Fibroblast of skin of right quadriceps (primary cell): Measurements from ENCODE around the gene MAP1S.
A peak's percentile ranks its signal among the peaks of the same experiment; 100 is the strongest.

Experiments
- DNase-seq: peaks from one replicate; pipeline ENCODE4 v3.0.0-alpha.2; 2013

Gene MAP1S

DNA sequence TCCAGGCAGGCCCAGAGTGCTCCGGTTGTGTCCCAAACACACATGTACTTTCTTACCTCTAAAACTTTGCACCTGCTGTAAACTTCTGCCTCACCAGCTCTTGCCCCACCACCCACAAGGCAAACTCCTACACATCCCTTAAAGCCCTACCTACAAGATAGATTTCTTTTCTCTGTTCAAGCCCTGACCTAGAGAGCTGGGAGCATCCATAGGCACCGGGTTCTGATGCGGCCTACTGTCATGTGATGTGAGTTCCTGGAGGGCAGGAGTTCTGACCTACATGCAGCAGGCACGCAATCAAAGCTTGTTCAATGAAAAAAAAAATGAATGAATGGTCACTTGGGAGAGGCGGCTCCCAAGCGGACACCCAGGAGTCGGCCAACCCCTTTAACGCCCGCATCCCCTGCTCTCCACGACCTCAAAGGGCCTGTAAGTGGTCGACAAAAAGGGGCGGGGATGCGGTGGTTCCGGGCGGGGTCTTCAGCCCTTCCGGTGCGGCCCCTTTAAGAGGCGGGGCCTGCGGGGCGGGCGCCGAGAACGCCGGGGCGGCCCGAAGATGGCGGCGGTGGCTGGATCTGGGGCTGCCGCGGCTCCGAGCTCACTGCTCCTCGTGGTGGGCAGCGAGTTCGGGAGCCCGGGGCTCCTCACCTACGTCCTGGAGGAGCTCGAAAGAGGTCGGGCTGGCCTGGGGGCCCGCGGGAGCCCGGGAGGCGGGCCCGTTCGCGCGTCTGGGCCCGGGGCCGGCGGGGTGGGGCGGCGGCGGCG is at the start of gene MAP1S:
TSS of gene MAP1S (plus strand) at position 534 of the 765 bp plus-strand sequence. CDS start at position 557, 23 bp downstream.
- peak; percentile 40 for DNase-seq

- no peak for DNase-seq
Measured at GRCh38 chr19:17671906-17672305, 47.4 kb upstream of the MAP1S start.

DNA sequence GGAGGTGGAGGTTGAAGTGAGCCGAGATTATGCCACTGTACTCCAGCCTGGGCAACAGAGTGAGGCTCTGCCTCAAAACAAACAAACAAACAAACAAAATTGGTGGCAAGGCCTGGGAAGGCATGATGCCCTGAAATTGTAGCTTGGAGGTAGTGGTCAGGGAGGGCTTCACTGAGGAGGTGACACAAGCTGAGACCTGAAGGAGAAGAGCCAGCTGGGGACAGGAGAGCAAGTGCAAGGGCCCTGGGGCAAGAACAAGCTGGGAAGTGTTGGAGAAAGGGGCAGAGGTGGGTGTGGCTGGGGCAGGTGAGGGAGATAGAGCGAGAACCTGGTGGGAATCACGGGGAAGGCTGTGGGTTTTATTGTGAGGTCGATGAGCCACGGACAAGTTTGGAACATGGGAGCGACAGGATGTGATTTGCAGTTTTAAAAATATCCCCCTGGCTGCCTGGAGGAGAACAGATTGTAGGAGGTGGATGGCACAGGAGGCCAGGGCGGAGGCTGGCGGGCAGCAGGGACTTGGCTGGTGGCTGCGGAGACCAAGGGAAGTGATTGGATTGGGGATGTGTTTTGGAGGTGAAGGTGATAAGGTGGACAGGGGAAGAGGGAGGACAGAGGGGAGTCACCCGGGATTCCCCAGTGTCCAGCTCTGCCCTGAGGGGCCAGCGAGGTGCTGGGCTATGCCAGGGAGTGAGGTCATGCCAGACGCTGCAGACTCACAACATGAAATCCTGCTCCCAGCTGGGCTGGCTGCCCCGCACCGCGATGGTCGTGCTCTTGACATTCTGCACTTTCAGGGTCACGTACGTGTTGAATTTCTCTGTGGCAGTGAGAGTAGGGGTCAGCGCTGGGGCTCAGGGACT is 45.1 kb upstream of the MAP1S start:
- DNase-seq: no peak

- no peak for DNase-seq
Measured at GRCh38 chr19:17676295-17676694, 43.0 kb upstream of the MAP1S start.

DNA sequence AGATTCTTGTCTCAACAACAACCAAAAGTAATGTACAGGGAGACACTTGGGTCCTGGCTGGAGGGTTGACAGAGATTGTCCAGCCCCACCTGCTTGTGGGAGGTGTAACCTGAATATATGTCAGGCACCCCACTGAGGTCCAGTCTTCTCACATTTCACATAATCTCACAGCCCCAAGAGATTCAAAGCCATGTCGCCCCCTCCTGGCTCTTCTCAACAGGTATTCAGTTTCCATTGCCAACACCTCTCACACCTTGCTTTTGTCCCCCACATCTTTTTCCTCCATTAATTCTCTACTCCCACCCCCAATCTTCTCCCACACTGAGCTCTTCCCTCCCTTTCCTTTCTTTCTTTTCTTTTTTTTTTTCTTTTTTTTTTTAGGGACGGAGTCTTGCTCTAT is 42.3 kb upstream of the MAP1S start:
- no peak for DNase-seq

DNA sequence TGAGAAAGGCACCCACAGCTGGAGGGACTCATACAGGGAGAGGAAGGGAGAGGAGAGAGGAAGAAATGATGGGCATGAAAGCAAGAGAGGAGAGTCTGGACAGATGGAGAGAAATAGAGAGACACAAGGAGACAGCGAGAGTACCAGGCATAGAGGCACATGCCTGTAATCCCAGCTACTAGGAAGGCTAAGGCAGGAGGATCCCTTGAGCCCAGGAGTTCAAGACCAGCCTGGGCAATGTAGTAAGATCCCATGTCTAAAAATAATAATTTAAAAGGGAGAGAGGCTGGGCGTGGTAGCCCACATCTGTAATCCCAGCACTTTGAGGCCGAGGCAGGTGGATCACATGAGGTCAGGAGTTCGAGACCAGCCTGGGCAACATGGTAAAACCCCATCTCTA is 40.4 kb upstream of the MAP1S start:
- DNase-seq: no peak

DNA sequence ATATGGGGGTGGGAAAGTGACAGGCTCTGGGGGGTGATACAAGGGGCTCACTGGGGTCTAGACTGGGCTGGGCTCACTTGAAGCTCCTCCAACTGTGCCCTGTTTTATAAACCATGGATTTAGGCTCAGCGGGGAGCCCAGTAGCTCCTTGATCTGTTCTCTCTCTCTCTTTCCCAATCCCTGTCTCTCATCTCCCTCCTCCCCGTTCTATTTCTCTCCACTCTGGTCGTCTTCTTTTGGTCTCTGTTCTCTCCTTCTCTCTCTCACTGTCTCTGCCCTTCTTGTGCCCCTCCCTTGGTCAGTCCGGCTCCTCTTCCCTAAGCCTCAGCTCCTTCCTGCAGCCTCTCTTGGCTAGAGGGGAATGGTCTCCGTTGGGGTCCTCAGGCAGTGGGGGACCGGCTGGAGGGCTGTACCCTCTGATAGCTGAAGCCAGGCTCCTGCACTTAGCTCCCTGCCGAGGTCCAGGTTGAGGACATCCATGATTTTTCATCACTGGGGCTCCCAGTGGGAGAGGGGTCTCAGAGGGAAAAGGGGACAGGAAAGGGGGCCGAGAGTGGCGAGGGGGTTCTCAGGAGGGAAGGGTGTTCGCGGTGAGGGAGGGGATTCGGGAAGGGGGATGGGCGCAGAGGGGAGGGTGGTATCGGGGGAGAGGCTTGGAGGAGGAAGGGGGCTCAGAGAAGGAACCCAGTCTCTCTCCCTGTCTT is 39.6 kb upstream of the MAP1S start:
- no peak for DNase-seq

GRCh38 chr19:17680230-17680722 is 39.0 kb upstream of the MAP1S start:
- peak; percentile 41 for DNase-seq

DNA sequence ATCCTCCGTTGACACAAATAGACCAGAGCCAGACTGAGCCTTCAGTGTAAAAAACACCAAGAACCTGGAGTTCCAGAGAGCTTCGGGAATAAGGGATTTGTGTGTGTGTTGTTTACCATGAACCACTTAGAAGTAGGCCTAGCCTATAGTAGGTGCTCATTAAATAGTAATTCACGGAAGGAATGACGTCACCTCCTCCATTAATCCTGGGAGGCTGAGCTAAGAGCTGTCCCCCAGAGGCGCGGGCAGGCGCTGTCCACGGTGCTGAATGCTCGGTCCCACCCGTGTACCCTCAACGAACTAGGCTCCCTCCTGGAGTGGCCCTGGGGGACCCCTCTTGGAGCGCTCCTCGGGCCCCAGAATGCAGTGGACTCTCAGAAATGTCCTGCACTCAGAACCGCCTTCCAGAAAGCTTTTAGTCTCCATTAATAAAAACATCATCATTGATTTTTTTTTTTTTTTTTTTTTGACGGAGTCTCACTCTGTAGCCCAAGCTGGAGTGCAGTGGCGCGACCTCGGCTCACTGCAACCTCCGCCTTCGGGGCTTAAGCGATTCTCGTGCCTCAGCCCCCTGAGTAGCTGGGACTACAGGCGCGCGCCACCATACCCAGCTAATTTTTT is 37.7 kb upstream of the MAP1S start:
- DNase-seq: peak; percentile 42

DNA sequence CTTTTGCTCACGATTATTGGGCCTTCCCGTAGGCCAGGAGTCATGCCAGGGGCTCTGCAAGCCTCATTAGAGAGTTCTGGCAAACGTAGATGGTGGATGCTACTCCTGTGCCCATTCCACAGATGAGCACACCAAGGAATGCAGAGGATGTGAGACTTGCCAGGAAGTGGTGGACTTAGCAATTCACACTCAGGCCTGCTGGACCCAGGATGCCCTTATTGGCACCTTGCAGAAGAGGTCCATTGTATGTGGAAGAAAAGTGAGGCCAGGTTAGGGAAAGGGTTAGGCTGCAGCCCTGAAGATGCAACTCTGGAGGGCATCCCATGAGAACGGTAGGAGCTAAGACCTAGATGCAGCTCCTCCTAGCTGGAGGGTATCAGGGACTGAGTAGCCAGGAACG is 37.0 kb upstream of the MAP1S start:
- no peak for DNase-seq

GRCh38 chr19:17683078-17683477 is 36.2 kb upstream of the MAP1S start:
- no peak for DNase-seq

- no peak for DNase-seq
Measured at GRCh38 chr19:17684256-17684655, 35.0 kb upstream of the MAP1S start.

GRCh38 chr19:17685451-17686022 is 33.7 kb upstream of the MAP1S start:
- no peak for DNase-seq

DNA sequence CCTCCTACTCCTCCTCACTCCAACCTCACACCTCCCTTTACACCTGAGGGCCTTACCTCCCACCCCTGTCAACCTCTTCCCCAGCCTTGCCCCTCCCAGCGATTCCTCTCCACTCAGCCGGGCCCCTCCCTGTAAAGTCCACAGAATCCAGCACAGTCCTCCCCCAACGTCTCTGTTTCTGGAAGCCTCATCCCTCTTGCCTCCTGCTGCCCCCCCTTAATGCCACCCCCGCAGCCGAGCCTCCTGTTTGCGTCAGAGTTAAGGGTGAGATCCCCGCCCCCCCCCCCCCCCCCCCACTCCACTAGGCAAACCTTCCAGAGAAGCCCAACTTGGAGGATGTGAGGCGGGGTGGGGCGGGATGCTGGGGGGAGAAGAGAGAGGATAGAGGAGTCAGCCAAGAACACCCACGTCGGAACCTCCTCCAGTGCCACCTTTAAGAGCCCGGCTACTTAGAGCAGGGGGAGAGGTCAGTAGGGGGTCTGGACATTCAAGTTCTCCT is 33.2 kb upstream of the MAP1S start:
- DNase-seq: peak; percentile 31

DNA sequence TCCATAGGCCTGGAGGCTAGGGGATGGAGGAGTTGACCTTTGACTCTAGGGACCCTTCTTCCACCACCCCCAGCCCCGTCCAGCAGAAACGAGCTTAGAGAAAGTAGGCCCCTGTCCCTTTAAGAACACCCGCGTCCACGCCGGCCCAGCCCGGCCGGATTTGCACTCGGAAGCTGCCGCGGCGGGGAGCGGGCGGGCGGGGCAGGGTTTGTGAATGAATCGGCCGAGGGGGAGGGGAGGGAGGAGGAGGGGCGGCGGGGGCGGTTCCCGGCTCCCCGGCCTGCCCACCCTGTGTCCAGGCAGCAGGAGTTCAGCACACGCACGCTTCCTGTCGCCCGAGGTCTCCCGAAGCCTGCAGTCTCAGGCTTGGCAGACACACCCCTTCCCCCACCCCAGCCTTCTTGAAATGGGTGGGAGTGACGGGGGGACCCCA is 32.7 kb upstream of the MAP1S start:
- peak; percentile 17 for DNase-seq

- no peak for DNase-seq
Measured at GRCh38 chr19:17687141-17687856, 32.0 kb upstream of the MAP1S start.

DNA sequence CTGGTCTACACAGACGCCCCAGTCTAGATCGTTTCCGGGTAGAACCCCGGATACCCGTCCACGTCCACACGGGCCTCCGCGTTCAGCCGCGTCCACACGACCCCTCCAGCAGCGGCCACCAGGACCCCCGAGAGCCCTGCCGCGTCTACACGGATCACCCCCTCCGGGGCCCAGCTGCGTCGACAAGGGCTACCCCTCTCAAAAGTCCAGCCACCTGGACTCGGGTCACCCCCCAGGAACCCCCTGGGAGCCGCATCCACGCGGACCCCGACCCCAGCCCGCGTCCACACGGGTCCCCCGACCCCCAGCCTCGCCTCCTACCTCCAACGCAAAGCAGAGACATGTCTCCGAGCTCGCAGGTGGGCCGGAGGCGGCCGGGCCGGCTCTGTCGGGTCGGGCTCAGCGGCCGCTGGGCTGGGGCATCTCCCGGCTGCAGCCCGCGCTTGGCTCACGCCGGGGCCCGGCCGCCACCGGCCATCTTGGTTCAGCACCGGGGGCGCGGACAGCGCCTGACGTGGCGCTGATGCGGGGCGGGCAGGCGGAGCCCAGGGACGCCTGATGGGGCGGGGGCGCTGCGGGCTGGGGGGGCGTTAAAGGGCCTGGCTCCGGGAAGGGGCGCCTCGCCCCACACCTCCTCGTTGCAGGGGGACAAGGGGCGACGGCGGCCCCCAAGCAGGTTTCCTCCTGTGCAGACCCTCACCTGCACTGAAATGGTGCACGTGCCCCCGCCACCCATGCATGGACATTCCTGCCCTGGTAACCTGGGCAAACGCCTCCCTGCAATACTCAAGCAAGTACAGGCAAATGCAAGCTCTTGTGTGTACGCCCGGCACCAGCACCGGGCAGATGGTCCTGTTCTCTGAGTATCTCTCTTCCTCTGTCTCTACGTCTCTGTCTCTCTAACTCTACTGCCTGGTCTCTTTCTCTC is 31.2 kb upstream of the MAP1S start, which contains the start of gene UNC13A:
TSS of gene UNC13A (minus strand) at position 498 of the 928 bp plus-strand sequence. CDS start at position 343, 155 bp downstream.
- DNase-seq: peak; percentile 25

DNA sequence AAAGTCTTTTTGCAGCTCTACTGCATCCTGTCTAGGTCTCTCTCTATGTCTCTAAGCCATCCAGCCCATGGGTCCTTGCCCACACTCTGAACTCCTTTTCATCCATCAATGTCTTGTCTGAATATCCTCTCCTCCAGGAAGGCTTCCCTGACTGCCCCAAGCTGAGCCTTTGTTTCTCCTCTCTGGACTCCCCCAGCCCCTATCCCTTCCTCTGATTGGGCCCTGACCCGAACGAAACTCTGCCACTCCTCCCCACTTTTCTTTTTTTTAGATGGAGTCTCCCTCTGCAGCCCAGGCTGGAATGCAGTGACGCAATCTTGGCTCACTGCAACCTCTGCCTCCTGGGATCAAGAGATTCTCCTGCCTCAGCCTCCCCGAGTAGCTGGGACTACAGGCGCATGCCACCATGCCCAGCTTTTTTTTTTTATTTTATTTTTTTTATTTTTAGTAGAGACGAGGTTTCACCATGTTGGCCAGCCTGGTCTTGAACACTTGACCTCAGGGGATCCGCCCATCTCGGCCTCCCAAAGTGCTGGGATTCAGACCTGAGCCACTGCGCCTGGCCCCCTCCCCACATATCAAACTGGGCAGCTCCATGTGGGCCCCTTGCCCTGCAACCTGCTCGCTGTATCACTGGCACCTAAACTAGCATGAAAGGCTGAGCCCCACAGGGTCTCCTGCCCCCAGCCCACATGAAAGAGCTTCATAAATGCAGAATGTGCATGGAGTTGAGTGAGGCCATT is 30.3 kb upstream of the MAP1S start:
- no peak for DNase-seq

GRCh38 chr19:17692566-17692965 is 26.7 kb upstream of the MAP1S start:
- no peak for DNase-seq
